BLaER1 treated with 17β-estradiol and CSF1 and Interleukin-3, amounts not matched to agents 10 nM and 100 nM (cell line): ENCODE results near the gene RASSF7.

Experiments
- H3K27ac ChIP-seq, 11 experiments: shearing (Covaris generic); formaldehyde crosslinking; 2 replicates each; pipeline ENCODE4 v1.8.1; 2022
- H3K27me3 ChIP-seq, 11 experiments: shearing (Covaris generic); formaldehyde crosslinking; 2 replicates each; pipeline ENCODE4 v1.8.1; 2022
- H3K36me3 ChIP-seq, 11 experiments: shearing (Covaris generic); formaldehyde crosslinking; 2 replicates each; pipeline ENCODE4 v1.8.1; 2022
- H3K4me1 ChIP-seq, 10 experiments: shearing (Covaris generic); formaldehyde crosslinking; 2 replicates each; pipeline ENCODE4 v1.8.1; 2022
- H3K4me2 ChIP-seq, 11 experiments: shearing (Covaris generic); formaldehyde crosslinking; 2 replicates each; pipeline ENCODE4 v1.8.1; 2022
- H3K4me3 ChIP-seq, 10 experiments: shearing (Covaris generic); formaldehyde crosslinking; 2 replicates each; pipeline ENCODE4 v1.8.1; 2022
- H3K9ac ChIP-seq, 11 experiments: shearing (Covaris generic); formaldehyde crosslinking; 2 replicates each; pipeline ENCODE4 v1.8.1; 2022
- H3K9me3 ChIP-seq, 11 experiments: shearing (Covaris generic); formaldehyde crosslinking; replicated peaks in 1 of 11; 2 replicates each; pipeline ENCODE4 v1.8.1; 2022
- H4K20me1 ChIP-seq, 11 experiments: shearing (Covaris generic); formaldehyde crosslinking; 2 replicates each; pipeline ENCODE4 v1.8.1; 2022
- Cebpa-rat ChIP-seq, 11 experiments: shearing (Covaris generic); IDR thresholded peaks; 2 replicates each; pipeline ENCODE4 v1.8.1; 2022

RASSF7 gene

GRCh38 chr11:541433-541885 is 19.3 kb upstream of the RASSF7 start:
- no peak overlapping the region for H3K4me3 ChIP-seq
- peak overlapping the region in 8 of 11 experiments; percentile 23 to 68 (median 56); a peak in 13 of 22 replicates for H3K4me2 ChIP-seq
- no peak for TF ChIP-seq Cebpa-rat (IDR thresholded peaks at IDR 0.05)
- no peaks in the 10 kb centered on the region for H3K27me3 ChIP-seq
- no peaks in the 10 kb centered on the region for H3K36me3 ChIP-seq
- peak overlapping the region in 5 of 11 experiments; percentile 15 to 54 (median 41); a peak in 7 of 22 replicates for H3K9ac ChIP-seq
- peak overlapping the region in 1 of 11 experiments; percentile 36; a peak in 1 of 22 replicates for H3K27ac ChIP-seq
- no peaks in the 10 kb centered on the region for H3K9me3 ChIP-seq
- peaks cover 18 to 47% (median 37%) of the 10 kb centered on the region in 10 experiments for H3K4me1 ChIP-seq
- peaks cover 0 to 5% (median 0%) of the 10 kb centered on the region in 11 experiments; a peak in 2 of 22 replicates for H4K20me1 ChIP-seq

- Histone ChIP-seq H3K4me2 (no peak overlapping the region), H3K9ac (no peak overlapping the region), H3K4me3 (no peak overlapping the region), H3K36me3 (no peaks in the 10 kb centered on the region), H3K27ac (no peak overlapping the region), H3K4me1 (peaks cover 0 to 29% (median 13%) of the 10 kb centered on the region in 10 experiments; a peak in 16 of 20 replicates), H4K20me1 (no peaks in the 10 kb centered on the region), H3K9me3 (no peaks in the 10 kb centered on the region), H3K27me3 (no peaks in the 10 kb centered on the region)
- TF ChIP-seq Cebpa-rat (IDR thresholded peaks at IDR 0.05): no peak
Measured at GRCh38 chr11:544817-545166, 16.0 kb upstream of the RASSF7 start.

GRCh38 chr11:545171-545570 is 15.6 kb upstream of the RASSF7 start:
- H3K36me3 ChIP-seq: no peaks in the 10 kb centered on the region
- no peaks in the 10 kb centered on the region for H3K9me3 ChIP-seq
- no peaks in the 10 kb centered on the region for H4K20me1 ChIP-seq
- no peaks in the 10 kb centered on the region for H3K27me3 ChIP-seq
- no peak for TF ChIP-seq Cebpa-rat (IDR thresholded peaks at IDR 0.05)
- H3K27ac ChIP-seq: no peak overlapping the region
- H3K4me1 ChIP-seq: peaks cover 0 to 25% (median 11%) of the 10 kb centered on the region in 10 experiments; a peak in 16 of 20 replicates
- no peak overlapping the region for H3K9ac ChIP-seq
- no peak overlapping the region for H3K4me2 ChIP-seq
- H3K4me3 ChIP-seq: no peak overlapping the region

GRCh38 chr11:548700-549603 is 11.8 kb upstream of the RASSF7 start:
- Histone ChIP-seq H3K9me3 (no peaks in the 10 kb centered on the region), H3K27me3 (peaks cover 0 to 9% (median 0%) of the 10 kb centered on the region in 11 experiments; a peak in 7 of 22 replicates), H3K4me1 (peaks cover 0 to 21% (median 5%) of the 10 kb centered on the region in 10 experiments; a peak in 7 of 20 replicates), H3K4me3 (no peak overlapping the region), H3K4me2 (no peak overlapping the region), H4K20me1 (peaks cover 0 to 18% (median 2%) of the 10 kb centered on the region in 11 experiments; a peak in 8 of 22 replicates), H3K9ac (no peak overlapping the region), H3K36me3 (no peaks in the 10 kb centered on the region; a peak in 1 of 22 replicates), H3K27ac (no peak overlapping the region)
- no peak for TF ChIP-seq Cebpa-rat (IDR thresholded peaks at IDR 0.05)

- Histone ChIP-seq H3K4me2 (no peak overlapping the region), H3K27me3 (peaks cover under 1 to 20% (median 1%) of the 10 kb centered on the region in 11 experiments; a peak in 21 of 22 replicates), H3K4me1 (peaks cover under 1 to 30% (median 12%) of the 10 kb centered on the region in 10 experiments; a peak in 17 of 20 replicates), H3K9me3 (no peaks in the 10 kb centered on the region), H3K27ac (no peak overlapping the region), H4K20me1 (peaks cover 0 to 25% (median 9%) of the 10 kb centered on the region in 11 experiments; a peak in 11 of 22 replicates), H3K9ac (no peak overlapping the region), H3K36me3 (no peaks in the 10 kb centered on the region; a peak in 1 of 22 replicates), H3K4me3 (no peak overlapping the region)
- no peak for TF ChIP-seq Cebpa-rat (IDR thresholded peaks at IDR 0.05)
Measured at GRCh38 chr11:550021-550745, 10.6 kb upstream of the RASSF7 start.

GRCh38 chr11:550746-551085 is 10.1 kb upstream of the RASSF7 start:
- Histone ChIP-seq H3K4me3 (no peak overlapping the region), H3K27me3 (peaks cover 6 to 26% (median 7%) of the 10 kb centered on the region in 11 experiments), H3K4me1 (peaks cover 6 to 35% (median 18%) of the 10 kb centered on the region in 10 experiments; a peak in 17 of 20 replicates), H4K20me1 (peaks cover 0 to 30% (median 9%) of the 10 kb centered on the region in 11 experiments; a peak in 12 of 22 replicates), H3K36me3 (no peaks in the 10 kb centered on the region; a peak in 1 of 22 replicates), H3K9ac (no peak overlapping the region), H3K27ac (no peak overlapping the region), H3K4me2 (no peak overlapping the region), H3K9me3 (no peaks in the 10 kb centered on the region)
- TF ChIP-seq Cebpa-rat (IDR thresholded peaks at IDR 0.05): no peak

GRCh38 chr11:551131-551530 is 9.6 kb upstream of the RASSF7 start:
- H3K4me2 ChIP-seq: no peak overlapping the region
- H3K36me3 ChIP-seq: no peaks in the 10 kb centered on the region; a peak in 1 of 22 replicates
- H3K4me1 ChIP-seq: peaks cover 10 to 39% (median 22%) of the 10 kb centered on the region in 10 experiments; a peak in 17 of 20 replicates
- H3K4me3 ChIP-seq: no peak overlapping the region
- TF ChIP-seq Cebpa-rat (IDR thresholded peaks at IDR 0.05): no peak
- peaks cover 0 to 34% (median 12%) of the 10 kb centered on the region in 11 experiments; a peak in 15 of 22 replicates for H4K20me1 ChIP-seq
- H3K27ac ChIP-seq: no peak overlapping the region
- no peak overlapping the region for H3K9ac ChIP-seq
- H3K9me3 ChIP-seq: no peaks in the 10 kb centered on the region
- H3K27me3 ChIP-seq: peaks cover 10 to 30% (median 11%) of the 10 kb centered on the region in 11 experiments

GRCh38 chr11:551596-551995 is 9.2 kb upstream of the RASSF7 start:
- H3K4me3 ChIP-seq: no peak overlapping the region
- H3K27ac ChIP-seq: no peak overlapping the region
- no peak for TF ChIP-seq Cebpa-rat (IDR thresholded peaks at IDR 0.05)
- no peaks in the 10 kb centered on the region; a peak in 1 of 22 replicates for H3K36me3 ChIP-seq
- no peak overlapping the region for H3K9ac ChIP-seq
- peaks cover 15 to 34% (median 16%) of the 10 kb centered on the region in 11 experiments for H3K27me3 ChIP-seq
- peaks cover 0 to 39% (median 17%) of the 10 kb centered on the region in 11 experiments; a peak in 17 of 22 replicates for H4K20me1 ChIP-seq
- H3K4me2 ChIP-seq: peak overlapping the region in 1 of 11 experiments; percentile 24; a peak in 1 of 22 replicates
- H3K9me3 ChIP-seq: no peaks in the 10 kb centered on the region
- H3K4me1 ChIP-seq: peaks cover 14 to 44% (median 26%) of the 10 kb centered on the region in 10 experiments; a peak in 17 of 20 replicates
